Activated CD4-positive, alpha-beta T cell treated with anti-CD3 and anti-CD28 coated beads for 24 hours (primary cell): ENCODE measurements around the gene CFAP73.
"Not testable (repeated sequence)": the region's sequence is repeated elsewhere in the genome, so short reads cannot be mapped to it uniquely, and the experiment has no call there.

ENCODE experiments used
- DNase-seq, 2 donors: peaks; one replicate each; pipeline ENCODE4 v3.0.0-alpha.2; 2020; ENCODE audit warnings: low read depth in 2 of 2

The CFAP73 gene

DNA sequence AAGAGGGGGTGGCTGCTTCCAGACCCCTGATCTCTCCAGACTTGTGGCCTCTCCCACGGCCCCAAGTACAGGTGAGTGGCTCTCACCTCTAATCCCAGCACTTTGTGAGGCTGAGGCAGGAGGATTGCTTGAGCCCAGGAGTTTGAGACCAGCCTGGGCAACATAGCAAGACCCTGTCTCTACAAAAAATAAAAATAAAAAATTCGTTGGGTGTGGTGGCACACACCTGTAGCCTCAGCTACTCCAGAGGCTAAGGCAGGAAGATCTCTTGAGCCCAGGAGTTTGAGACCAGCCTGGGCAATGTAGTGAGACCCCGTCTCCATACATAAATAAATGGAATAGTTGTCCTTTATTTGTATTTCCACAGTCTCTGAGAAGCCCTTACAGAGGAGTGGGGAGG lies 7.8 kb upstream of the CFAP73 start:
- DNase-seq = not testable (repeated sequence)

DNA sequence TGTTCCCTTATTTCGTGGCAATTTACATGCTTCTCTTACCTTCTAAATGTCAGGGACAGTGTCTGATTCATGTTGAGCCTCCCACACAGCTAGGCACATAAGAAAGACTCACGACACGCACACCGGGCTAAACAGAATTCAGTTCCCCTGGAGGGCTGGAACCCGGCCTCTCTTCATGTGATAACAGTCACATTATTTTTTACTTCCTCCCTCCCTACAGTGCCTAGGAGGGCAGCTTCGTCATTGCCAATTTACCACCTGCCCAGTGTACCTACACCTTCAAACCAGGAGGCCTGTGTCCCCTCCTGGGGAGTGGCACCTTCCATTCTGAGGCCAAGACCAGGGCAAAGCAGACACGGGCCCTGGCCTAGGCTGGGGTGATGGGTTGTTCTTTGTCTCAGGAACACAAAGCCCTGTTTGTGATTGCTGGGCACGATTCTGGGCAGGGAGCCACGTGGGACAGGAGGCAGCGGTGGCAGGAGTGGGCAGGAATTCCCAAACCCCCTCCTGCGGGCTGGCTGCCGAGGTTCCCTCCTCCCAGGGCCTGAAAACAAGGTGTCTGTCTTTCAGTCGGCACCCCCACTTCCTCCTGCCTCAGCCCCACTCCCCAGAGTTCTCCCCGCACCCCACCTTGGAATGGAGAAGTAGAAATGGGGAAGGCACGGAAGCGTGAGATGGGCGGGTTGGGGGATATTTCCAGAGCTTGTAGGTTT lies 7.2 kb upstream of the CFAP73 start:
- DNase-seq = no peak

DNA sequence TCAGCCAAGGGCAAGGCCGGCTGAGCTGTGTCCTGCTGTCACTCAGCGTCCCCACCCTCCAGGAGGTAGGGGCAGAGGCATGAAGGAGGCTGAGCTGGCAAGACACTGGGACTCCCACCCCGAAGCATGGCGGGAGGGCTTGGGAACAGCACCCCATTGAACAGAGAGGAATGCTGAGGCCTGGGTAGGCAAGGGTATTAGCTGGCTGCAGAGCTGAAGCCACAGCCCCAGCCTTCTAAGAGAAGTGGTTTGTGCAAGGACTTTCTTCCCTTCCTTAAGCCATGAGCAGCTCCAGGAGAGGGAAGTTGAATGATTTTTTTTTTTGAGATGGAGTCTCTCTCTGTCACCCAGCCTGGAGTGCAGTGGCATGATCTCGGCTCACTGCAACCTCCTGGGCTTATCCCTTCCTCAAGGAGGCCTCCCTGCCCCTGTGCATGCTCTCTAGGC lies 6.6 kb upstream of the CFAP73 start:
- no peak for DNase-seq

DNA sequence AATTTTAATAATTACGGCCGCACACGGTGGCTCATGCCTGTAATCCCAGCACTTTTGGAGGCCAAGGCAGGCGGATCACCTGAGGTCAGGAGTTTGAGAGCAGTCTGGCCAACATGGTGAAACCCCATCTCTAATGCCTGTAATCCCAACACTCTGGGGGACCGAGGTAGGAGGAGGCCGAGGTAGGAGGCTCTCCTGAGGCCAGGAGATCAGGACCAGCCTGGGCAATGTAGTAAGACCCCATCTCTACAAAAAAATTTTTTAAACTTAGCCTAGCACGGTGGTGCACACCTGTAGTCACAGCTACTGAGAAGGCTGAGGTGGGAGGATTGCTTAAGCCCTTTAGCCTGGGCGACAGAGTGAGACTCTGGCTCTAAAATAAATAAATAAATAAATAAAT lies 5.6 kb upstream of the CFAP73 start:
- no peak for DNase-seq

DNA sequence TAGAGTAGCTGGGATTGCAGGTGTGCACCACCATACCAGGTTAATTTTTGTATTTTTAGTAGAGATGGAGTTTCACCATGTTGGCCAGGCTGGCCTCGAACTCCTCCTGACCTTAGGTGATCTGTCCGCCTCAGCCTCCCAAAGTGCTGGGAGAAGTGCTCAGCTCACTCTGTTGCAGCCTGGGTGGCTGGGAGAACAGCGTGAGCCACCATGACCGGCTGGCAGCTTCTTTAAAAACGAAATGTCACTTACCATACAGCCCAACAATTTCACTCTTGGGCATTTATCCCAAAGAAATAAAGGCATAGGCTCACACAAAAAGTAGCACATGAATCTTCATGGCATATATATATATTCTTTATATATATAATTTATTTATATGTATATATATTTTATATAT lies 4.7 kb upstream of the CFAP73 start:
- no peak for DNase-seq

DNA sequence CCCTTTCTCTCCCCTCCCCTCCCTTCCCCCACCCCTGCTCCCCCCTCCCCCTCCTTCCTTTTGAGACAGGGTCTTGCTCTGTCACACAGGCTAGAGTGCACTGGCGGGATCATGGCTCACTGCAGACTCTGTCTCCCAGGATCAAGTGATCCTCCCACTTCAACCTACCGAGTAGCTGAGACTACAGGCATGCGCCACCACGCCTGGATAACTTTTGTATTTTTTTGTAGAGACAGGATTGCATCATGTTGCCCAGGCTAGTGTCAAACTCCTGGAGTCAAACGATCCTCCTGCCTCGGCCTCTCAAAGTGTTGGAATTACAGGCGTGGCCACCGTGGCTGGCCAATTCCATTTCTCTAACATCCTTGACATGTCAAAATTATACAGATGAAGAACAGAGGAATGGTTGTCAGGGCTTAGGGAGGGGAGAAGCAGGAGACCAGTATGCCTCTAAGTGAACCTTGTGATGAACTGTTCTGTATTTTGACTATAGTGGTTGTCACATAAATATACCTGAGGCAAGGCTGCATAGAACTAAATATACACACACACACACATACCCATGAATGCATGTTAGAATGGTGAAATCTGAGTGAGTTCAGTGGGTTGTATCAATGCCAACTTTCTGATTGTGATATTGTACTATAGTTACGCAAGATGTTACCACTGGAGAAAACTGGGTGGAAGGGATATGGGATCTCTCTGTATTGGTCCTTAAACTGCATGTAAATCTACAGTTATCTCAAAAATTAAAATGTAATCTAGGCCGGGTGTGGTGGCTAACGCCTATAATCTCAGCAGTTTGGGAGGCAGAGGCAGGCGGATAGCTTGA lies 3.6 kb upstream of the CFAP73 start:
- no peak for DNase-seq

DNA sequence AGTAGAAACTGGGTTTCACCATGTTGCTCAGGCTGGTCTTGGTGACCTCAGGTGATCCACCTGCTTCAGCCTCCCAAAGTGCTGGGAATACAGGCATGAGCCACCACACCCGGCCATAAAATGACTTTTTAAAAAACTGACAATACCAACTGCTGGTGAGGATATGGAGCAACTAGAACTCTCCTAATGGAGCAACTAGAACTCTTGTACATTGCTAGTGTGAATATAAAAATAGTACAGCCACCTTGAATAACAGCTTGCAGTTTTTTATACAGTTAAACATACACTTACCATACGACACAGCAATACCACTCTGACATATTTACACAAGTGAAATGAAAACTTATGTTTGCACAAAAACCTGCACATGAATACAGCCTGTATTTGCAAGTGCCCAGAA lies 2.5 kb upstream of the CFAP73 start:
- no peak for DNase-seq

DNA sequence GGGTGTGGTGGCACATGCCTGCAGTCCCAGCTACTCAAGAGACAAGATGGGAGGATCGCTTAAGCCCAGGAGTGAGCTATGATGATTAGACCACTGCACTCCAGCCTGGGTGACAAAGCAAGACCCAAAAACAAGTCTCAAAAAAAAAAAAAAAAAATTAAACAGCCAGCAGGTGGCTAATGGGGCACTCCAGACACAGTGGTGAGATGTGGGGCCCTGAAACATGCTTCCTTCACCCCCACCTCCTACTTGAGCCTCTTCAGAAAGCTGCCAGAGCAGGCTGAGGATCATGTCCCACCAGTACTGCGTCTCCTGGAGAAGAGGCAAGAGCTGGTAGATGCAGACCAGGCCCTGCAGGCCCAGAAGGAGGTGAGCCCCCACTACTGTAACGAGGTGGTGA lies 2.1 kb downstream of the CFAP73 start:
- no peak for DNase-seq

DNA sequence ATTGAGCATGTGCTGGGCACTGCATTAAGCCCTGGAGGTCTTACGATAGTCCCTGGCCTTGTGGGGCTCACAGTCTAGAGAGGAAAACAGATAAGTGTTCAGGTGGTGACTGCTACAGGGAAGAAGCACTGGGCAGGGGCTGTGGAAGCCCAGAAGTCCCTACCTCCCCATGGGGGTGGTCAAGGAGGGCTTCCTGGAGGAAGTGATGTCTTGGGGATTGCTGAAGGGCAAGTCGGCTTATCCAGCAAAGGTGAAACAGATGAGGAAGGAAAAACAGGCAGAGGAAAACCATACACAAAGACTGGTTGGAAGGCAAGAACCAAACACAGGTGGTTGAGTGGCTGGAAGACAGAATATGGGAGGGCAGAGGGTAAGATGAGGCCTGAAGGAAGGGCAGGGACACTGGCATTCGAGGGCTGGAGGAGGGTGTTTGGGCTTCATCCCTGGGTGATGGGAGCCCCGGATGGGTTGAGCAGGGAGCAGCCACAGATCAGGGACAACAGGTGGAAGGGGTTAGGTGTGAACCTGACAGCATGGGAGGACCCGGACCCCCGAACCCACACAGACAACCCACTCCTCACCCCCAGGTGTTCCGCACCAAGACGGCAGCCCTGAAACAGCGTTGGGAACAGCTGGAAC lies 2.8 kb downstream of the CFAP73 start:
- DNase-seq = no peak

DNA sequence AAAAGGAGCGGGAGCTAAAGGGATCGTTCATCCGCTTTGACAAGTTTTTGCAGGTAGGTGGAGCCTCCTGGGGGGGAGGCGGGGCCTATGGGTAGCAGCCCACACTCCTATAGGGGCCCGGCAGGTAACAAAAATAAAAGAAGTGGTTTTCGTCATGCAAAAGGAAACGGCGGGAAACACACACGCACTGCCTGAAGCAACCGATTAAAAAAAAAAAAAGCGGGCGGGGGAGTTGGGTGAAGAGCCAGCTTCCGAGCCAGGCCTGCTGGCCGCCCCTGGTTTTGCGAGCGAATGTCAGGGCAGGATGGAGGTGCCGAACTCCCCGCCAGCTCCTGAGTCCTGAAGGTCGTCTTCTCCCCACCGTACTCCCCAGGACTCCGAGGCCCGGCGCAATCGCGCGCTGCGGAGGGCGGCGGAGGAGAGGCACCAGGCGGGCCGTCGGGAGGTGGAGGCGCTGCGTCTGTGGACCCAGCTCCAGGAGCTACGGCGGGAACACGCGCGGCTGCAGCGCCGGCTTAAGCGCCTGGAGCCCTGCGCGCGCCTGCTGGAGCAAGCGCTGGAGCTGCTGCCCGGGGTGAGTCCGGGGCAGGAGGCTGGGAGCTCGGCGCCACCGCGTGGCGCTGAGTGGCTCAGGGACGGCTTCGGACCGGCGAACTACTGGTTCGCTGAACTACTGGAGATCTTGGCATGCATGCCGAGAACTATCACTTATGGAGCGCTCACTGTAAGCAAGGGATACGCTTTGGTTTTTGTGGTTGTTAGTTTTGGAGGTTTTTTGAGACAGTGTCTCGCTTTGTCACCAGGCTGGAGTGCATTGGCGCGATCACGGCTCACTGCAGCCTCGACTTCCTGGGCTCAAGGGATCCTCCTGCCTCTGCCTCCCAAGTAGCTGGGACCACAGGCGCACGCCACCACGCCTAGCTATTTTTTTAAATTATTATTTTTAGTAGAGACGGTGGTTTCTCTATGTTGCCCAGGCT lies 3.6 kb downstream of the CFAP73 start:
- peak; percentile 33 to 49 for DNase-seq

DNA sequence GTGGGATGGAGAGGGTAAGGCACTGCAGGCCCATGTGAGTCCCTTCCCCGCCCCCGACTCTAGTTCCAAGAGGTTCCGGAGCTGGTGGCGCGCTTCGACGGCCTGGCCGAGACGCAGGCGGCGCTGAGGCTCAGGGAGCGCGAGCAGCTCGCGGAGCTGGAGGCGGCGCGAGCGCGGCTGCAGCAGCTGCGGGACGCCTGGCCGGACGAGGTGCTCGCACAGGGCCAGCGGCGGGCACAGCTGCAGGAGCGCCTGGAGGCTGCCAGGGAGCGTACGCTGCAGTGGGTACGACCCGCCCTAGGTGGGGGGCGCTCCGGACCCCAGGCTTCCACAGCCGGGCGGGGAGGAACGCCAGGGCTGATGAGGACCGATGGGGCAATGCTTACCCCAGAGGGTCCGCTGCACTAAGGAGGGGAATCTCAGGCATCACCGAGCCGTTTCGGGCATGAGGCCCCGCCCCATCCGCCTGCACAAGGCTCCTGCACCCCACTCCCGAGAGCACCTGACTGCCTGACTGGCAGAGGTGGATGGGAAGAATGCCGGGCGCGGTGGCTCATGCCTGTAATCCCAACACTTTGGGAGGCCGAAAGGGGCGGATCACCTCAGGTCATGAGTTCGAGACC lies 4.9 kb downstream of the CFAP73 start:
- DNase-seq = no peak

DNA sequence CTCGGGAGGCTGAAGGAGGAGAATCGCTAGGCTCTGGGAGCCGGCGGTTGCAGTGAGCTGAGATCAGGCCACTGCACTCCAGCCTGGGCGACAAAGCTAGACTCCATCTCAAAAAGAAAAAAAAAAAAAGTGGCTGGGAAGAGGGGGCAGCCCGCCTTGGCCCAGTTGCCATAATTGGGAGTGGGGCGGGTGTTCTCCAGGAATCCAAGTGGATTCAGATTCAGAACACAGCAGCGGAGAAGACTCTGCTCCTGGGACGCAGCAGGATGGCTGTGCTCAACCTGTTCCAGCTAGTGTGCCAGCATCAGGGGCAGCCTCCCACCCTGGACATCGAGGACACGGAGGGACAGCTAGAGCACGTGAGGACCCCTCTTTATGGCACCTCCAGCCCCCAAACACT lies 5.5 kb downstream of the CFAP73 start:
- no peak for DNase-seq

DNA sequence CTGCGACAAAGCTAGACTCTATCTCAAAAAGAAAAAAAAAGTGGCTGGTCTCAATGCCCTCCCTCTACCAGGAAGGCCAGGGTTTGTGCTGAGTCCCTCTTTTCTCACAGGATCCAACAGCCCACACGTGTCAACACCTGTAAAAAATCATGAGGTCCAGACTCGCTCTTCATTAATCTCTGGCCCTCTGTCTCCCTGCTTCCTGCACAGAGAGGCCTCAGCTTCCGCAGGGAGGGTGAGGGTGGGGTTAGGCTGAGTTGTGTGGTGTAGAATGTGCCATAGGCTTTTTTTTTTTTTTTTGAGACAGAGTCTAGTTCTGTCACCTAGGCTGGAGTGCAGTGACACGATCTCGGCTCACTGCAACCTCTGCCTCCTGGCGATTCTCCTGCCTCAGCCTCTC lies 6.1 kb downstream of the CFAP73 start:
- DNase-seq = no peak

DNA sequence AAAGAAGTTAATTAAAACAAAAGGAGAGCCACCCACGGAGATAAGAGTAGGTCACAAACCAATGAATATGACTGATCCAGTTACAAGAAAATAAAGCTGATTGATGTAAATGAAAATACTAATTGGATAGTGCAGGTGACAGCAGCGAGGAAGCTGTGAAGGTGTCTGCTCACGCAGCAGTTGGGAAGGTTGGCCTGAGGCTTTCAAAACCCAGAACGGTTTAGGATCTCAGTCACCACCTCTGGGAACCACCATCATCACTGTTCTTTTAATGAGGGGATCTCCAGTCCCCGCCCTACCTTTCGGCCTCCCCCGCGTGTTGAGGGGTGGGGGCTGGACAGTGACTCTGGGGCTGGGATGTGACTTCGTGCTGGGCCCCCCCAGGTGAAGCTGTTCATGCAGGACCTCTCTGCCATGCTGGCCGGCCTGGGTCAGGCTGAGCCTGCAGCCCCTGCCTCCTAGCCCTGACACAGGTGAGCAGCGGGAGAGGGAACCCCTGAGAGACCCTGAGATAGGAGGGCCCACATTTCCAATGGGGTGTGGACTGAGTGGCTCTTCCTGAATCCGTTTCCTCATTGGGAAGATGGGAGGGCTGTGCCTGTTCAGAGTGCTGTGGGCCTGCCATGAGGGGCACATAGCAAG lies 7.8 kb downstream of the CFAP73 start:
- DNase-seq = no peak

DNA sequence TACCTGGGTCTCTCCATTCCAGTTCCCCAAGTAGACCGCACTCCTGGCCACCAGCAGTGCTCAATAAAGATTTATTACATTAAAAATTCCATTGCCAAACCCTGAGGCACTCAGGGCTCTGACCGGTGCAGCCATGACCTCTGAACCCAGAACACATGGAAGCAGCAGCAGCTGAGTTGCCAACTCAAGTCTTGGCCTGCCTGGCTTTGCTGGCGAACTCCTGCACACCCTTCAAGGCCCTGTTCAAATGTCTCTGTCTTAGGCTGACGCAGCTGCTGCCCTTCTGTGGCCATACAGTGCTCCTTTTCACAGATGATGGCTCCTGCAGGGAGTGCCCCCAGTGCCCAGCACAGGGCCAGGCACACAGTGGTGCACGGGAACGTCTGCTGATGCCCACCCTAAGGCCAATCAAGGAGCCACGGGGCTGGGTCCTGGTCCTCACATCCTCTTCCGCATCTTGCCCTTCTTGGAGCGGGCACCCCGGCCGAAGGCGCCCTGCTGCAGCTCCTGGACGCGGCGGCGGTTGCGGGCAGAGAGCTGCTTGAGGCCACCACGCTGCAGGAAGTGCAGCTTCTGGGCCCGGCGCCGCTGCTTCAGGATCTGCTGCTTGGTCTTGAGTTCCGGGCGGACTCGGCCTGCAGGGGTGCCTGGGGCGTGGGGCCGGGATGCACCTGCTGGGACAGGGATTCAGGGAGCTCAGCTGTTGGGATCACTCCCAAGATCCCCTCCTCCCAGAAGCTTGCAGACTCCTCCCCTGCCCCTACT lies 9.1 kb downstream of the CFAP73 start:
- DNase-seq = no peak

DNA sequence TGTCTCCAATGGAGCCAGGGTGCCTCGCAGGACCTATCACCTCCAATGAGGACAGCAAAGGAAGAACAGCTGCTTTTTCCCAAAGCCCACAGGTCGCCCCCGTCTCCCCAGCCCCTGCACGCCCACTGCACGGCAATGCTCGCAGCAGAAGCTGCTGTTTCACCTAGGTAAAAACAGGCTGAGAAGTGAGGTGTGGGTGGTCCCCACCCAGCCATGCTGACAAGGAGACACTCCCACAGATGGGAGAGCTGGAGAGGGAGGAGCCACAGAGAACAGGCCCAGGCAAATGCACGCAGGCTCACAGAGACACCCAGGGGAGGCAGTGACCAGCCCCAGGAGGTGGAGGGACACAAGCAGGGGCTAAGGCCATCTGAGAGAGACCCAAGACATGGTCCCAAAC lies 10.4 kb downstream of the CFAP73 start:
- no peak for DNase-seq

DNA sequence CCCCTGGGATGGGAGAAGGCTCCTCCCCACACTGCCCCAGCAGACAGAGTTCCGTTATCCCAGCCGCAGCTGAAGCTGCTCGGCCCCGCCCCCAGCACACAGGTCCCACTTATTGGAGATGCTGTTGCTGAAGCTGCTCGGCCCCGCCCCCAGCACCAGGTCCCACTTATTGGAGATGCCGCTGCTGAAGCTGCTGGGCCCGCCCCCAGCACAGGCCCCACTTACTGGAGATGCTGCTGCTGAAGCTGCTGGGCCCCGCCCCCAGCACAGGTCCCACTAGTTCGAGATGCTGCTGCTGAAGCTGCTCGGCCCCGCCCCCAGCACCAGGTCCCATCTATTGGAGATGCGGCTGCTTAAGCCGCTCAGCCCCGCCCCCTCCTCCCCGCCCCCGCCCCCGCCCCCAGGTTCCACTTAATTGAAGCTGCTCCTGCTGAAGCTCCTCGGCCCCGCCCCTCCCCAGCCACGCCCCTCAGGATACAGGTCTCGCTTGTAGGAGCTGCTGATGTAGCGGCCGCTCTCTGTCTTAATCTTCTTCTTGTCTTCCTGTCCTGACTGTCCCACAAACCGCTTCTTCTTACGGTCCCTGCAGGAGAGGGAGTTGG lies 12.0 kb downstream of the CFAP73 start:
- no peak for DNase-seq

DNA sequence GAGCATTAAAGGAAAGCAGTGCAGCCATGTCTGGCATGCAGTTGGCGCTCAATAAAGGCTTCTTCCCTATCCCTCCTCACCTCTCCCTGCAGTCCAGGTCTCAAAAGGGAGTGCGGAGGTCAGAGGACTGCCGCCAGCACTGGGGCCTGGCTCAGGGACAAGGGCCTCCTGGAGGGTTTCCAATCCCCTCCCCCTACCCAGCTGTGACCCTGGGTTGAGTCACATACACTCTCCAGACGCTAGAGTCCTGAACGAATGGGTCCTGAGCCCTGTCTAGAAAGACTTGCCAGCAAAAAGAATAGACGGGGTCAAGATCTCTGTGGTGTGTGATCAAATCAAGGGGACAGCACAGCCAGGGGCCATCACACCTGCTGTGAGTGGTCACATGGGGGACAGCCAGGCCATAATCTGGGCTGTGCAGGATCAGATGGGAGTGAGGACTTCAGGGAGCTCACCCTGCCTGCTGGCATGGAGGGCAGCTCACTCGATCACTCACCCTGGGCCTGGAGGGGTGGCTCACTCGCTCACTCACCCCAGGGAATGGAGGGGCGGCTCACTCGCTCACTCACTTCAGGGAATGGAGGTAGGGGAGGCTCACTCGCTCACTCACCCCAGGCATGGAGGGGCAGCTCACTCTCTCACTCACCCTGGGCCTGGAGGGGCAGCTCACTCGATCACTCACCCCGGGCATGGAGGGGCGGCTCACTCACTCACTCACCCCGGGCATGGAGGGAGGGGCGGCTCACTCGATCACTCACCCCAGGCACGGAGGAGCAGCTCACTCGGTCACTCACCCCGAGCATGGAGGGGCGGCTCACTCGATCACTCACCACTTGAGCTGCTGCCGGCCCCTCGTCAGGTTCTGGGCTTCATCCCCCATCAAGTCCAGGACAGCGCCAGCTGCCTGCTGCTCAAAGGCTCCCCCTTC lies 12.8 kb downstream of the CFAP73 start:
- no peak for DNase-seq

DNA sequence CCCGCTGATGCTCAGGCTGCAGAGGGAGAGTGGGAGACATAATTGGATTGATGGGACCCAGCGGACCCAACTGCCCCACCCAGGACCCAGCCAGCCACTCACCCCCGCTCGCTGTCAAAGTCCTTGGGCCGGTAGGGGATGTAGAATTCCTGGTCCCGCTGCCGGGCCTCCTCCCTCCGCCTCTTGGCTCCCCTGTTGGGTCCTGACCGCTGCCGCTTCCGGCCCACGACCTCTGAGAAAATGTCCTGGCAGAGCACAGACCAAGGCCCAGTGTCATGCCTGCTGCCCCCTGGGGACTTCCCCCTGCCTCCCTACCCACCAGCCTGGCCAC lies 13.5 kb downstream of the CFAP73 start:
- no peak for DNase-seq
